Gastrocnemius medialis (tissue), 4 donors: ENCODE measurements around the gene PRKCA. TPM values are rescaled to one million over a fixed set of nuclear protein-coding genes. Genes with fewer than 3 reads are reported as not detected.

ENCODE experiments used
- ATAC-seq, 2 donors: fragments of 150-250 bp; one replicate each; pipeline ENCODE4 v1.9.1; 2016
- DNase-seq, 2 donors: peaks; one replicate each; pipeline ENCODE4 v3.0.0-alpha.2; 2019
- H3K27ac ChIP-seq, 4 donors: fragments of 200-600 bp; sonication (generic); 1 replicate in 1 of 4; 2 replicates in 3 of 4; pipeline ENCODE4 v1.5.1; 2016 to 2018; ENCODE audit warnings: mild to moderate bottlenecking in 2 of 4, moderate library complexity in 1 of 4
- H3K27me3 ChIP-seq, 3 donors: fragments of 200-600 bp; sonication (generic) in 2 of 3; 1 replicate in 1 of 3; 2 replicates in 2 of 3; pipeline versions ENCODE4 v1.5.1 to v1.6.0; 2016 to 2019; ENCODE audit warnings: mild to moderate bottlenecking in 1 of 3, moderate library complexity in 1 of 3
- H3K36me3 ChIP-seq, 2 donors: fragments of 200-600 bp; sonication (generic) in 1 of 2; one replicate each; pipeline ENCODE4 v1.5.1; 2017 to 2018
- H3K4me1 ChIP-seq, 2 donors: fragments of 200-600 bp; sonication (generic) in 1 of 2; one replicate each; pipeline ENCODE4 v1.5.1; 2016 to 2017; ENCODE audit warnings: mild to moderate bottlenecking in 2 of 2
- H3K4me3 ChIP-seq, 4 donors: fragments of 200-600 bp; sonication (generic) in 3 of 4; 1 replicate in 1 of 4; 2 replicates in 3 of 4; pipeline ENCODE4 v1.5.1; 2016 to 2019; ENCODE audit warnings: mild to moderate bottlenecking in 2 of 4
- H3K9me3 ChIP-seq, 3 donors: fragments of 200-600 bp; sonication (generic) in 2 of 3; 1 replicate in 1 of 3; 2 replicates in 2 of 3; pipeline ENCODE4 v1.5.1; 2016 to 2019
- POLR2A ChIP-seq, 2 donors: fragments of 450-650 bp; IDR thresholded peaks; one replicate each; pipeline ENCODE4 v1.6.1; 2017; ENCODE audit warnings: antibody characterized with exemption in 2 of 2, mild to moderate bottlenecking in 2 of 2, moderate library complexity in 2 of 2
- in situ Hi-C, 4 donors: fragments of 200-750 bp; cut with MboI; loops; one replicate each; pipeline versions ENCODE4 v1.15.0 to v1.8.0; 2017; ENCODE audit warnings: low sequenced_read_pairs in 4 of 4
- intact Hi-C: fragments of 100-400 bp; cut with DNase I; formaldehyde crosslinking; loops from one replicate; pipeline ENCODE4 v1.15.1; 2023; ENCODE audit warnings: low total_unique reads
- total RNA-seq, 4 donors: library from RNA; depleted of rRNA; stranded (reverse); fragments of >200 nt; gene quantifications; one replicate each; pipeline versions ENCODE4 v1.1.0 to v1.2.3, GENCODE V29; 2016
- TF ChIP-seq, protein P1 (sequence below), 5 experiments: fragments of 450-650 bp in 3 of 5; fragments of 200-600 bp in 2 of 5; sonication (generic) in 2 of 5; IDR thresholded peaks in 4 of 5; conservative IDR thresholded peaks in 1 of 5; 1 replicate in 4 of 5; 2 replicates in 1 of 5; pipeline ENCODE4 v1.5.1; 2016 to 2019; ENCODE audit warnings: antibody characterized with exemption in 5 of 5, mild to moderate bottlenecking in 3 of 5, moderate library complexity in 3 of 5

PRKCA gene
- total RNA-seq, 4 donors from 2014 or later: 7.6 to 16.8 (median 11.1) TPM

DNA sequence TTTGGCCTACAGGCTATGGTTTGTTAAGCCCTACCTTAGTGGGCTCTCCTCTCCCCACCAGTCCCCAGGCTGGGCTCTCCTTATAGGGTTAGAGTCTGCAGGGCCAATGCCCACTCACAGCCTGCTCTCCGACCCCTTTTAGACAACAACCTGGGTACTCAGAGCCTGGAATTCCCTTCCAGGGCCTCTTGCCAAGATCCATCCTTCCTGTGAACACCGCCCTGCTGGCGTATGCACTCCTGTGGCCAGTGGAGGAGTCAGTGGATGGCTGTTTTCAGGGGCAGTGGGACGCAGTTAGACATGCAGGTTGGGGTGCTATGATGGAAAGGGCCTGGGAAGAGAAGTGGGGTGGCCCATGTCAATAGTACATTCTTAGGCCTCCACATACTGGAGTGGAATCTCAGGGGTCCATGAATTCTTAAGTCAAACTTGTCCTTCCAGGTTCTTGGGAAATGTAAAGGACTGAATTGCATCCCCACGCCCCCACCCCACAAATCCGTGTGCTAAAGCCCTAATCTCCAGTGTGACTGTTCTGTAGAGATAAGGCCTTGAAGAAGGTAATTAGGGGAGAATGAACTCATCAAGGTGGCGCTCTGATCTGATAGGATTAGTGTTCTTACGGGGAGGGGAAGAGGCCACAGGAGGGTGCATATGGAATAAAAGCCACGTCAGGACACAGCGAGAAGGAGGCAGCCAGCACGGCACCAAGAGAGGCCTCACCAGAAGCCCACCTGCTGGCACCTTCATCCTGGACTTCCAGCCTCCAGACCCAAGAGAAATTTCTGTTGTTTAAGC, 450.9 kb downstream of the PRKCA start:
- Histone ChIP-seq H3K4me1 (peaks cover 0 to 5% of the 10 kb centered on the region in 2 donors), H3K4me3 (no peak overlapping the region), H3K27me3 (no peaks in the 10 kb centered on the region), H3K27ac (no peak overlapping the region), H3K36me3 (no peaks in the 10 kb centered on the region), H3K9me3 (no peaks in the 10 kb centered on the region)
- ATAC-seq (no peak), DNase-seq (no peak)
- intact Hi-C loops: no loop called here
- TF ChIP-seq, protein P1, sequence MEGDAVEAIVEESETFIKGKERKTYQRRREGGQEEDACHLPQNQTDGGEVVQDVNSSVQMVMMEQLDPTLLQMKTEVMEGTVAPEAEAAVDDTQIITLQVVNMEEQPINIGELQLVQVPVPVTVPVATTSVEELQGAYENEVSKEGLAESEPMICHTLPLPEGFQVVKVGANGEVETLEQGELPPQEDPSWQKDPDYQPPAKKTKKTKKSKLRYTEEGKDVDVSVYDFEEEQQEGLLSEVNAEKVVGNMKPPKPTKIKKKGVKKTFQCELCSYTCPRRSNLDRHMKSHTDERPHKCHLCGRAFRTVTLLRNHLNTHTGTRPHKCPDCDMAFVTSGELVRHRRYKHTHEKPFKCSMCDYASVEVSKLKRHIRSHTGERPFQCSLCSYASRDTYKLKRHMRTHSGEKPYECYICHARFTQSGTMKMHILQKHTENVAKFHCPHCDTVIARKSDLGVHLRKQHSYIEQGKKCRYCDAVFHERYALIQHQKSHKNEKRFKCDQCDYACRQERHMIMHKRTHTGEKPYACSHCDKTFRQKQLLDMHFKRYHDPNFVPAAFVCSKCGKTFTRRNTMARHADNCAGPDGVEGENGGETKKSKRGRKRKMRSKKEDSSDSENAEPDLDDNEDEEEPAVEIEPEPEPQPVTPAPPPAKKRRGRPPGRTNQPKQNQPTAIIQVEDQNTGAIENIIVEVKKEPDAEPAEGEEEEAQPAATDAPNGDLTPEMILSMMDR (IDR thresholded peaks at IDR 0.05 in 4 of 5, conservative IDR thresholded peaks at IDR 0.05 in 1 of 5): no peak
- no peak for TF ChIP-seq POLR2A (IDR thresholded peaks at IDR 0.05)
- in situ Hi-C loops: loop anchor here in 1 of 4 donors (10.0 kb wide), 1 partner anchor 71 kb away; no protein-coding TSS in a partner anchor

DNA sequence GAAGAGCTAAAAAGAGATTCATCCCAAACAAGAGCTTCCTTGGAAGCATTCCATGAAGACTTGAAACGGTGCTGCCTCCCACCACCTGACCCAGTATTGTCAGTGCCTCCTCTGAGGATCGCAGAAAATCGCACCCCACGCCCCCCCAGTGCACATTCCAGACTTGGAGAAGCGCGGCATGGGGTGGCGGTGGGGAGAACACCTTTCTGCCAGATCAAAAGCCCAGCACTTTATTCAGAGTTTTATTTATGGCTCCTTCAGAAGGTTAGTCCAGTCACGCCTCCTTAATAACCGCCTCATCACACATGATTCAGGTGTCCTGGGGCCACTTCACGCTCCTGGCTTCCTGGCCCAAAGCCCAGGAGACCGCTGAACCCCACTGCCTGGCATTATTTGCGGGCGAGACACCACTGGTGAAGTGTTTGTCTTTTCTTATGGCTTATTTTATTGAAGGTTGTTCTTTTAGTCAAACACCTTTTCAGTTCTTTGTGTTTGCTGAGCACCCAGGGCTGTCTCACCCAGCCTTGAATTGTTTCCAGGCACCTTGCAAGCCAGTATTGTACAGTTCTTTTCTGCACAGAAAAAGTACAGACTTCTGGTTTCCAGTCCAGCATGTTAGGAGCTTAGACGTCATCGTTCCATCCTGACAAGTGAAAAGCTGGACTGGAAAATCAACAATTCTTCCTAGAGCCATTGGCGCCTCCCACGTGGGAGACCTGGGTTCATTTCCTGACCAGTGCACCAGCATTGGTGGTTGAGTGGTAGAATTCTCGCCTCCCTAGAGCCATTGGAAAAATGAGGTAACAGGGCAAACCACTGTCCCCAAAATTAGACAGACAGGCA, 452.9 kb downstream of the PRKCA start:
- H3K27me3 ChIP-seq: no peaks in the 10 kb centered on the region
- DNase-seq: no peak
- no peaks in the 10 kb centered on the region for H3K4me1 ChIP-seq
- in situ Hi-C loops: loop anchor here in 1 of 4 donors (10.0 kb wide), 1 partner anchor 69 kb away; no protein-coding TSS in a partner anchor
- H3K36me3 ChIP-seq: no peaks in the 10 kb centered on the region
- ATAC-seq: no peak
- no peak overlapping the region for H3K4me3 ChIP-seq
- no peak for TF ChIP-seq POLR2A (IDR thresholded peaks at IDR 0.05)
- TF ChIP-seq, protein P1 (IDR thresholded peaks at IDR 0.05 in 4 of 5, conservative IDR thresholded peaks at IDR 0.05 in 1 of 5): no peak
- no peaks in the 10 kb centered on the region for H3K9me3 ChIP-seq
- H3K27ac ChIP-seq: no peak overlapping the region
- intact Hi-C loops: no loop called here

DNA sequence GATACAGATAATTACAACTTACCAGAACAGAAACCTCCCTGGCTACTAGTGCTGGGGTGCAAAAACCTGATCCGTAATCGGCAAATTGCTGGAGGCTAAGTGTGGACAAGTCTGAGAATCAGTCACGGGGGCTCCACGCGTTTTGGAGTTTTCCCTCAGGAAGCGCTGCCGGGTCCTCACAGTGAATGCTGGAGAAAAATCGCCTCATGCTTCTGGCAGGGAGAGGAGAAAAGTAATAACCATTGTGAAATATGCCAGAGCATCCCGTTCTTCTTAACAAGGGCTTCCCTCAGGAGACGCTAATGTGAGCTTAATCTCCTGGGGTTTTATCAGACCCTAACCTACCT, 453.5 kb downstream of the PRKCA start:
- H3K27ac ChIP-seq: no peak overlapping the region
- no peaks in the 10 kb centered on the region for H3K9me3 ChIP-seq
- in situ Hi-C loops: loop anchor here in 1 of 4 donors (10.0 kb wide), 1 partner anchor 69 kb away; no protein-coding TSS in a partner anchor
- intact Hi-C loops: no loop called here
- no peaks in the 10 kb centered on the region for H3K4me1 ChIP-seq
- TF ChIP-seq, protein P1 (IDR thresholded peaks at IDR 0.05 in 4 of 5, conservative IDR thresholded peaks at IDR 0.05 in 1 of 5): no peak
- no peak for TF ChIP-seq POLR2A (IDR thresholded peaks at IDR 0.05)
- no peak overlapping the region for H3K4me3 ChIP-seq
- H3K36me3 ChIP-seq: no peaks in the 10 kb centered on the region
- DNase-seq (no peak), ATAC-seq (no peak)
- no peaks in the 10 kb centered on the region for H3K27me3 ChIP-seq

DNA sequence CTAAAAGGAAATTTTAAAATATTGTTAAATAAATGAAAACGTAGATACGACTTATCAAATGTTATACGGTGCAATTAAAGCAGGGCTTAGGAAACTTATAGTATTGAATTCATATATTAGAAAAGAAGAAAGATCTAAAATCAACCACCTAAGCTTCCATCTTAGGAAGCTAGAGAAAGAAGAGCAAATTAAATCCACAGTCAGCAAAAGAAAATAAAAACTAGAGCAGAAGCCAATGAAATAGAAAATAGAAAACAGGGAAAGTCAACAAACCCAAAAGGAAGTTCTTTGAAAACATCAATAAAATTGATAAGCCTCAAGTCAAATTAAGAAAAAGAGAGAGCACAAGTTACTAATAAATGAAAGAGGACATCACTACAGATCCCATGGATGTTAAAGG, 457.9 kb downstream of the PRKCA start:
- intact Hi-C loops: no loop called here
- in situ Hi-C loops: no loop called here
- Histone ChIP-seq H3K9me3 (no peaks in the 10 kb centered on the region), H3K36me3 (no peaks in the 10 kb centered on the region), H3K27ac (no peak overlapping the region), H3K27me3 (no peaks in the 10 kb centered on the region), H3K4me1 (no peaks in the 10 kb centered on the region), H3K4me3 (no peak overlapping the region)
- TF ChIP-seq POLR2A (IDR thresholded peaks at IDR 0.05): no peak
- TF ChIP-seq, protein P1 (IDR thresholded peaks at IDR 0.05 in 4 of 5, conservative IDR thresholded peaks at IDR 0.05 in 1 of 5): no peak
- ATAC-seq (no peak), DNase-seq (no peak)
